Measurements from ENCODE around the gene PTPRS.

The PTPRS gene

DNA sequence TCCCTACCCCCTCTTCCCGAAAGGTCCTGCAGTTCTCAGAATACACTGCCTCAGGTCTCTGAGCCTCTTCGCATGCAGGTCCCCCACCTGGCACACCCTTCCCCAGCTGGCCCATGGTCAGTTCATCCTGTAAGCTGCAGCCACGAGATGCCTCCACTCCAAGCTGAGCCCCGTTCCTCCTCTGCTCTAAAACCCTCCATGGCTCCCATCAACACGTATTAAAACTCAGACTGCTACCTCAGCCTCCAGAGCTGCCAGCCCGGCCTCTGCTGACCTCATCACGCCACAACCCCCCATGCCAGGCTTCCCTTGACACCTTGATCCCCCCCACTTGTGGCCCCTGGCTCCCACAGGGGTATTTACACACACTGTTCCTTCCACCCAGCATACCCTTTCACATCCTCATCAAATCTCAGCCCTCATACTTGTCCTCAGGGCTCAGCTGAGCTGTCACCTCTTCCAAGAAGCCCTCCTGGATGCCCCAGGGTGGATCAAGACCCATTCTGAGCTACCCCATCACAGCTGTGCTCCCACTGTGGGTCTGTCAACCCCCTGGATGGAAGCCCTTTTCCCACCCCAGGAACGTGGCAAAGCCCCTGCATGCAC lies 48.9 kb downstream of the PTPRS start:
- TF ChIP-seq, protein P1, sequence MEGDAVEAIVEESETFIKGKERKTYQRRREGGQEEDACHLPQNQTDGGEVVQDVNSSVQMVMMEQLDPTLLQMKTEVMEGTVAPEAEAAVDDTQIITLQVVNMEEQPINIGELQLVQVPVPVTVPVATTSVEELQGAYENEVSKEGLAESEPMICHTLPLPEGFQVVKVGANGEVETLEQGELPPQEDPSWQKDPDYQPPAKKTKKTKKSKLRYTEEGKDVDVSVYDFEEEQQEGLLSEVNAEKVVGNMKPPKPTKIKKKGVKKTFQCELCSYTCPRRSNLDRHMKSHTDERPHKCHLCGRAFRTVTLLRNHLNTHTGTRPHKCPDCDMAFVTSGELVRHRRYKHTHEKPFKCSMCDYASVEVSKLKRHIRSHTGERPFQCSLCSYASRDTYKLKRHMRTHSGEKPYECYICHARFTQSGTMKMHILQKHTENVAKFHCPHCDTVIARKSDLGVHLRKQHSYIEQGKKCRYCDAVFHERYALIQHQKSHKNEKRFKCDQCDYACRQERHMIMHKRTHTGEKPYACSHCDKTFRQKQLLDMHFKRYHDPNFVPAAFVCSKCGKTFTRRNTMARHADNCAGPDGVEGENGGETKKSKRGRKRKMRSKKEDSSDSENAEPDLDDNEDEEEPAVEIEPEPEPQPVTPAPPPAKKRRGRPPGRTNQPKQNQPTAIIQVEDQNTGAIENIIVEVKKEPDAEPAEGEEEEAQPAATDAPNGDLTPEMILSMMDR (IDR thresholded peaks at IDR 0.05; ENCODE audit: extremely low read depth, insufficient read depth, missing control alignments) = no peak
- in situ Hi-C loops (cut with MboI; ENCODE audit: low pct_unique_long_range_greater_than_20kb, low sequenced_read_pairs, unreplicated experiment) = no loop called here
- no peak for DNase-seq (ENCODE audit: low spot score)
